ENCODE results near the gene ISG20.
"Not testable (repeated sequence)": the region's sequence is repeated elsewhere in the genome, so short reads cannot be mapped to it uniquely, and the experiment has no call there.

Gene ISG20

DNA sequence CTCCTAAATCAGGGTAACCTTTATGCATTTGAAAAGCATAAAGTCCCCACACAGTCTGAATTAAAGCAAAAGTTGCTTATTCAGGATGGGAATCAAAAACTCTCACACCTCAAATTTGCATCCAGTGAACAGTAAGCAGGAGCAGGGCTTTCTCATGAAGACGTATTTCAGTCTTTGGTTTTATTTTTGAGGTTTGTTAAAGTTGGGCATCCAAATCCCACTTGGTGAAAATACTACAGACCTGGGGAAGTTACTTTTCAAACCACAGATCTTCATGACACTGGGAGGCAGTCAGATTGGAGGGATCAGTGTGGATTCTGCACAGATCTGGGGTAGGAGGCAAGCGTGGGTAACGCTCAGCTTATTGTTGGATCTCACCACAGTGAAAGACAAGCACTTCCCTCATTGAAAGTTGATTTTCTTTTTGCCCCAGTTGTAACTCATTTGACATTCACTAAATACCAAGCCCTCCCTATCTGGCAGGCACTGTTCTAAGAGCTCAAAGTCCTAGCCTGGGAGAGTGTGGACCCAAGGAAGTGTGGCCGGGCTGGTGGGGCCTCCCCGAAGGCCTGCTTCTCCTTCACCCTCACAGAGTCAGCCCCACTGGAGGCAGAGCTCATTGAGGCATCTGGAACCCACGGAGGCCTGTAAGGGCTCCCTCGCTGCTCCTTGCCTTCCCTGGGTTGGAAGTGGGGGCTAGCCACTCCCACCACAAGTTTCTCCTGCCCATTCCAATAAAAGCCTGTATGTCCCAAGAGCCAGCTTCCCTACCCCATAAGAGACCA is 783 bp upstream of the ISG20 start:
- DNase-seq, result no peak

DNA sequence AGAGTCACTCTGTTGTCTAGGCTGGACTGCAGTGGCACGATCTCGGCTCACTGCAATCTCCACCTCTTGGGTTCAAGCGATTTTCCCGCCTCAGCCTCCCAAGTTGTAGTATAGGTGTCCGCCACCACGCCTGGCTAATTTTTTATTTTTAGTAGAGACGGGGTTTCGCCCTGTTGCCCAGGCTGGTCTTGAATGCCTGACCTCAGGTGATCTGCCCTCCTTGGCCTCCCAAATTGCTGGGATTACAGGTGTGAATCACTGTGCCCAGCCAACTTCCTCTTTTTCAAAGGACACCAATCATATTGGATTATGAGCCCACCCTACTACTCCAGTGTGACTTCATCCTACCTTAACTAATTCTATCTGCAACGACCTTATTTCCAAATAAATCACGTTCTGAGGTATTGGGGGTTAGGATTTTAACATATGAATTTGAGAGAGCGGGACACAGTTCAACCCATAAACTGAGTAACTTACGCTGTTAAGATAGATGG is 3.2 kb downstream of the ISG20 start:
- DNase-seq, result no peak

DNA sequence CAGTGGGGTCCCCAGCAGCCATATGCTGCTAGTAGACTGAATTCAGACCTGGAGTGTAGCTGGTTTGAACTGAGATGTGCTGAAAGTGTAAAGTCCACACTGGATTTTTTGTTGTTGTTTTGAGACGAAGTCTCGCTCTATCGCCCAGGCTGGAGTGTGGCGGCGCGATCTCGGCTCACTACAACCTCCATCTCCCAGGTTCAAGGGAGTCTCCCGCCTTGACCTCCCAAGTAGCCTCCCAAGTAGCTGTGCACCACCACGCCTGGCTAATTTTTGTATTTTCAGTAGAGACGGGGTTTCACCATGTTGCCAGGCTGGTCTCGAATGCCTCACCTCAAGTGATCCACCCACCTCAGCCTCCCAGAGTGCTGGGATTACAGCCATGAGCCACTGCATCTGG is 3.7 kb downstream of the ISG20 start:
- not testable (repeated sequence) for DNase-seq

DNA sequence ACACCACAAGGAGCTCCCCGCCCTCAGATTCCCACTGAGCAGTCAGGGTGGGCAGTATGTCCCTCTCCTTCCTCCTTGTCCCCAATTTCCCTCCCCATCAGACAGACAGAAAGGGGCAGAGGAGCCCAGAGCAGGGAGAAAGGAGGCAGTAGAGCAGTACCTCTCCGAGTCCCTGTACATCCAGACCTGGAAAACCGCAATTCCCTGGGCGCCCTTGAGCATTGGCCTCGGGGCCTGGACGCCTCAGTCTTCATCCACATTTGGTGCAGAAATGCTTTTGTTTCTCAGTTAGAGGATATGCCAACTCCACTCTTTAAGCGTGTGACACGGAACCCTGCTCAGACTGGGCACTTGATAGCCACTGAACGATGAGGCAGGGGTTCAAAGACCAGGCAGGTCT is 5.9 kb downstream of the ISG20 start:
- no peak for DNase-seq

DNA sequence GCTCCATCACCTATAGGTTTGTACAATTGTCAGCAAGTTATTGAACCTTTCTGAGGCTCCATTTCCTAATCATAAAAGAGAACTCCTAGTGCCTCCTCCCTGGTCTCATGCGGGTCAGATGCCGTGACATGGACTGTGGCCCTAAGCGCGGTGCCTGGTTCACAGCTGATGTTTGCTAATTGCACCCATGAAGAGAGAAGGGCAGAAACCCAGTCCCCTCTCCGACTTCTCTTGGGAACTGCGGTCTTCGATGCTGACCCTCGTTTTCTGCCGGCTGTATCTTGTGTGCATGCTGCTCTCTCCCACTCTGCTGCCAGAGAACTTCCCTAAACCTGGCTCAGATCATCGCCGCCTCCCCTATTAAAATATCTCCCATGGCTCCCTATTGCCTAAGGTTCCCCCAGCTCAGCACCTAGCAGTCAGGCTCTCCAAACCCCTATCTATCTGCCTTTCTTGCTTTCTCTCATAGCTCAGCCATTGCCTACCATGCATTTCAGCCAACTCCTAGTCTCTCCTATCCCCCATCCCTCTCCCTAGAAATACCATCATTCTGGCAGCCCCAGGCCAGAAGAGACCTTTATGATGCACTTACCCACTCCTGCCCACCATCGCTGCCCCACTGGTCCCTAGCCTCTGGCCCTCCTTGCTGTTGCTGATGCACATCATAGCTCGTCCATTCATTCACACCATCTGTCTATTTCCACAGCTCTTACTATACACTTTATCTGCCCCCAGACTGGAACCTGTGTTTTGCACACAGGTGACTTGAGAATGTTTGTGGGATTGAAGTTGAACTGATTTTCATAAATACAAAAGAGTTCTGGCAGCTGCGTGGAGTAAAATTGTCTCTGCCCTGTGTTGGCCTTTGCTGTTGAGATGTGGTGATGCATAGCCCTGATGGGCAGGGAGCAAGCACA is 6.6 kb downstream of the ISG20 start:
- DNase-seq, result no peak

DNA sequence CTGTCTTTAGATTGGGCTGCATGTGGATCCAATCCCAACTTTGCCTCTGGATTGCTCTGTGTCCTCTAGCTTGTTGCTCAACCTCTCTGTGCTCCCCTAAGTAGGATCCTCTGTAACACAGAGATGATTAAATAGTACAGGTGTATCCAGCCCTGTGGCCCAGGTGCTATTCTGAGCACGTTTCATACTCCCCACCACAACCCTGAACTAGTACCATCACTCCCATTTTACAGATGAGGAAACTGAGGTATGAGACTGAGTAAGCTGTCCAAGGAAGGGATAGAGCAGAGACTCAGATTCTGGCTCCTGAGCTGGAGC is 7.2 kb downstream of the ISG20 start:
- DNase-seq, result no peak

DNA sequence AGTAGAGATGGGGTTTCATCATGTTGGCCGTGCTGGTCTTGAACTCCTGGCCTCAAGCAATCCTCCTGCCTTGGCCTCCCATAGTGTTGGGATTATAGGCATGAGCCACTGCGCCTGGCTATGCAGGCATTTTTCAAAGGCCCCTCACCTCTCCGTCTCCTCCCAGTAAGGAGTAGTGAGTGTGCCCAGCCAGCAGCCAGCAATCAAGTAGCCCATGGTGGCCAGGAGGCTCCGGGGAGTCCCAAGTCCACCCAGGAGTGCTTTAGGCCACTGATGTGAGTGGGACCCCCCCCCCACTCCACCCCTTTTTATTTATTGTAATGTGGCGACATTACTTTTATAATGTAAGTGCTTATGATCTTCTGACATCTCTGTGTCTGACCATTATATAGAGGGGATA is 8.1 kb downstream of the ISG20 start:
- DNase-seq, result no peak

DNA sequence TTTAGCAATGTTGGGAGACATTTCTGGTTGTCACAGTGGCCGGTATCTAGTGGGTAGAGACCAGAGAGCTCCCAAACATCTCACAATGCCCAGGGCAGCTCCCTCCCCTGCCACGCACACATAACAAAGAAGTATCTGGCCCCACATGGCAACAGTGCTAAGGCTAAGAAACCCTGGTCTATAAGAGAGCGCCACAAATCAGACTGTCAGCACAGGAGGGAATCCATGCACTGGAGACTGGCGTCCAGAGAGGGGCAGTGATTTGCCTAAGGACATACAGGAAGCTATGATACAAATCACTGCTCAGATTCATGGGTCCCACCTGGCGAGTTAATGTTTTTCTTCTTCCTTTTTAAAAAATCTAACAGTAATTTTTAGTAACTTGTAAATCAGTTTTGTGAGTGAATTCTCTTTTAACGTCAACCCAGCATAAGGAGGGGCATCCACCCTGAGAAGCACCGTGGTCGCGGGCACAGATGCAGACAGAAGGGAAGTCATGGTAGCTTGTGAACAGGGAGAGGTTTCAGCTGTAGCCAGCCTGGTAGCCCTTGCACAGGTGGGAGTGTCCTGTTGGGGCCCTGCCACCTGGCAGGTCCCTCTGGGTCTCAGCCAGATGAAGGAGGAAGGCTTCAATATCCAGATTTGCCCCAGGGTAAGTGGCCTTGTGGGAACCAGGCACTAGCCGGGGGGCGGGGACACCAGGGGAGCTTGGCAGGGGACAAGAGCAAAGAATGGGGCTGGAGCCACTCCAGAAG is 8.7 kb downstream of the ISG20 start:
- no peak for DNase-seq

DNA sequence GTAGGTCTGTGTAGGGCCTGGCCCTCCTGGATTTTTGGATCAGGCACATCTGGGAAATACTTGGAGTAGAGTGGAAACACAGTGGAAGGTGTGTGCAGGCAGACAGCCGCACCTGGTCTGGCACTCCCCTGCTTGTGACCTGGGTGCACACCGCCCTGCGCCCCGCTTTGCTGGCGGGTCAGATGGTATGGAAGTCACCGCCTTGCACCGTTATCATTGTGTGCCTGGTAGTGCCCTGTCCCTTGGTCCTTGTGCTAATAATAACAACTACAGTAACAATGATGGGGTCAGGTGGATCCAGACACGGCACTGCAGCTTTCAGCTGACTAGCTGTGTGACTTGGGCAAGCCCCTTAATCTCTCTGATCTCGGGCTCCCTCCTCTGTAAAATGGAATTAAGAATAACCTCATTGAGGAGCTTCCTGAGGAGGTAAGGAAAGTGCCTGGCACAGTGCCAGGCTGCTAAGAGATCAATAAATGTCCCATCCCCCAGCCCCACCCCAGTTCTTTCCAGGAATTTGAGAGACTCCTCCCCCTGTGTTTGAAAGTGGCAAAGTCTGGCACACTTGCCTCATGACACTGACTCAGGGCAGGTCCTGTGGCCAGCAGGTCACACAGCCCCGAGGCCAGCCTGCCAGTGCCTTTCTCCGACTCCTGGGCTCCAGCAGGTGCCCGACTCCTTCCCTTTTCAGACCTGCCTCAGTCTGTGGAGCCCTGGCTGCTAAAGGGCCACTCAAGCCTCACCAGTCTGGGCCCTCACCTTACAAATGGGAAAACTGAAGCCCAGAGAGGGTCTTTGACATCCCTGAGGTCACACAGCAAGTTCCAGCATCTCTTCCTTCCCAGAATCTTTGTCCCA is 9.8 kb downstream of the ISG20 start:
- DNase-seq, result no peak

DNA sequence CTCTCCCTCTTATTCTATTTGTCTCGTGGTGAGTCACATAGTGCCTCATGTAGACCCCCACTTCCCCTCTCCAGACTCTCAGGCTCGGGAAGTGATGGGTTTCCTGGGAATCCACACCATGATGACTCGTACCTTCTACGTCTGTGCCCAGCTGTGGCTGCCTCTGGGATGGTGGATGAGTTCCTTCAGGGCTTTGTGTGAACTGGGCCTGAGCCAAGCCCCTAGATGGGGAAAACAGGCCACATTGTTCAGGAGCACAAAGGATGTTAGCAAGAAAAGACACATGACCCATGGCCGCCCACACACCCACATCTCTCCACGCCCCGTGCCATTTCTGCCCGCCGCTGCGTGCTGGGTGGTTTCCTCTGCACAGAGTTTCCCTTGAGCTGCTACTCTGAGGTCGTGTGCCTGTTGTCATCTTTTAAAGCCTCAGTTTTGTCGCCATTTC is 10.5 kb downstream of the ISG20 start:
- no peak for DNase-seq

DNA sequence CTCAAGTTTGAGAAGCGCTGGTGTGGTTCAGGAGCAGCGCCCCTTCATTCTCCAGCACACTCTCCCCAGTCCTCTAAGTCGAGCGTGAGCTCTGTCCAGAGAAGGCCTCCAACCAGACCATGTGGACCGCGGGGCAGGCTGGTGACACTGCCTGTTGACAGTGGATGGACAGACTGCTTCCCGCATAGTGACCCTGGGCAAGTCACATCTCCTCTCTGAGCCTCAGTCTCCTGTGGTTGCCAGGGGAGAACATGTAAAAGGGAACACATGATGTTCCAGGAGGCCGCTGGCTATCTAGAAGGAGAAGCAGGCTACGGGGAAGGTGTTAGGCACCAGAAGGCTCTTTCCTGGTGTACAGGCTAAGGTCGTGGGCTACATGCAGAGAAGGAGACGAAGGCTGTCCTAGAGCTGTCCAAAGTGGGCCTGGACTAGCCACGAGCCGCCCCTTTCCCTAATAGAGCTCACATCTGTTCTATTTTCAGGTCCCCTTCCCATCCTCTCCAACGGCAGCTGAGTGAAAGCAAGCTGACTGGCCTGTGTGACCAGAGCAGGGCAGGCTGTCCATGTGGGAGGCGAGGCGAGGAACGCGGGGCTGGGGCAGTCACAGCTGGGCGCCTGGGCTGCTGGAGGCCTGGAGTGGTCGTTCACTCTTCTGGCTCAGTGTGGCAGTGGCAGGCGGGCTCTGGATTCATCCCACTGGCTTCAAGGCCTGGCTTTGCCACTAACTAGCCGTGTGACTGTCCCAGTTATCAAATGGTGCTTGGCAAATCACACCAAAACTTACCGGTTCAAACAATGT is 11.1 kb downstream of the ISG20 start:
- no peak for DNase-seq

DNA sequence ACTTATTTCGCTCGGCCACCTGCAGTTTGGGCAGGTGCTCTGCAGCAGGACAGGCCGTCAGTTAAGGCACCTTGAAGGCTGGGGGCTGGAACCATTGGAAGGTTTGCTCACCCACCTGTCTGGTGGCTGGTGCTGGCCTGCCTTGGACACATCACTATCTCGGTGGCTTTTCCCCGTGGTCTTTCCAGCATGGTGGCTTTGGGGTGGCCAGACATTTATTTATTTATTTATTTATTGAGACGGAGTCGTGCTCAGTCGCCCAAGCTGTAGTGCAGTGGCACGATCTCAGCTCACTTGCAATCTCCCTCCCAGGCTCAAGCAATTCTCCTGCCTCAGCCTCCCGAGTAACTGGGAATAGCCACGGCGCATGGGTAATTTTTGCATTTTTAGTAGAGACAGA is 11.7 kb downstream of the ISG20 start:
- no peak for DNase-seq

DNA sequence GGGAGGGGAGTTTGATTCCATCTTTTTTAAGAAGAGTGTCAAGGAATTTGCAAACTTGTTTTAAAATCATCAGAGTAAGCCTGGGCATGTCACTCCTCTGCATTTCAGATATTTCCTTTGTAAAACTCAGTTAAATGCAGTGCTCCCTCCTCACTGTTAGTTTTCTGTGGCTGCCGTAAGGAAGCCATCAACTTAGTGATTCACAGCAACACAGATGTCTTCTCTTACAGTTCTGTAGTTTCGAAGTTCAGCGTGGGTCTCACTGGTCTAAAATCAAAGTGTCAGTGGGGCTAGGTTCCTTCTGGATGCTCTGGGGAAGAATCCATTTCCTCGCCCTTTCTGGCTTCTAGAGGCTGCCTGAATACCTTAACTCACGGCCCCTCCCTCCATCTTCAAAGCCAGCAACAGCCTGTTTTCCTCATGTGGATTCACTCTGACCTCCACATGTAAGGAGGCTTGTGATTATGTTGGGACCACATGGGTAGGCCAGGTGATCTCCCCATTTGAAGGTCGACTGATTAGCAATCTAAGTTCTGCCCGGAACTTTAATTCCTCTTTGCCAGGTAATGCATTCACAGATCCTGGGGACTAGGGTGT is 12.4 kb downstream of the ISG20 start:
- DNase-seq, result no peak

DNA sequence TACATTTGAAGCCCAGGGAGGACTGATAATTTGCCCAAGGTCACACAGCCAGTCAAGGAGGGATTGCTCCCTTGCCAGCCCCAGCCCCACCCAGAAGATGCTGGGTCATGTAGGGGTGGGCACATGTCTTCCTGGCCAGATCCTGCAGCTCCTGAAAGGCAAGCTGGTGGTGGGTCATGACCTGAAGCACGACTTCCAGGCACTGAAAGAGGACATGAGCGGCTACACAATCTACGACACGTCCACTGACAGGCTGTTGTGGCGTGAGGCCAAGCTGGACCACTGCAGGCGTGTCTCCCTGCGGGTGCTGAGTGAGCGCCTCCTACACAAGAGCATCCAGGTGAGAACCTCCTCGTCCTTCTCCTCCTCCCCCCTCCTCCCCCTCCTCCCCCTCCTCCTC is 13.2 kb downstream of the ISG20 start:
- DNase-seq, result no peak

DNA sequence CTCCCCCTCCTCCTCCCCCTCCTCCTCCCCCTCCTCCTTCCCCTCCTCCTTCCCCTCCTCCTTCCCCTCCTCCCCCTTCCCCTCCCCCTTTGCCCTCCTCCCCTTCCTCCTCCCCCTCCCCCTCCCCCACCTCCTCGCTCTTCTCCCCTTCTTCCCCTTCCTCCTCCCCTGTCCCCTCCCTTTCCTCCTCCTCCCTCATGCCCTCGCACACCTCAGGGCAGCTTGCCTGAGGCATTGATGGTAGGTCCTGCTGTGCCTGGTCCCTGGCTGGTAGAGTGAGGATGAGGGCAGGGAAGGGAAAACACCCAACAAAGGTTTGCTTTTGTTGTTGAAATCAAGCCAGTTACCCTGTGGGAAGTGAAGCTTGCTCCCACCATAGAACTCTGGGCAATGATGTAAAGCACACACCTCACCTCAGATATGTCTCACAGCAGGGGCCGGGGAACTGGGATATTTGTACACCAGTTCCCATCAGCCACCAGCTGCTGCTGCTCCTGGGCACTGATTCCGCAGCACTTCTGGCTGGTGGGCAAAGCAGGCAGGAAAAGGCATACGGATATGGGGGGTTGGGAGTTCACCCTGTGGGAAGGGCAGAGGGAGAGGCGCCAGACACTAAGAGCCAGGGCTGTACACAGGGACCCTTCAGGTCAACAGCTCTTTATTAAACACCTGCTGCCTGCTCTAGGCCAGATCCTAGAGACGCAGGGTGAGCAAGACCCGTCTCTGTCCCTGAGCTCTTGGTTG is 13.8 kb downstream of the ISG20 start:
- DNase-seq, result no peak

DNA sequence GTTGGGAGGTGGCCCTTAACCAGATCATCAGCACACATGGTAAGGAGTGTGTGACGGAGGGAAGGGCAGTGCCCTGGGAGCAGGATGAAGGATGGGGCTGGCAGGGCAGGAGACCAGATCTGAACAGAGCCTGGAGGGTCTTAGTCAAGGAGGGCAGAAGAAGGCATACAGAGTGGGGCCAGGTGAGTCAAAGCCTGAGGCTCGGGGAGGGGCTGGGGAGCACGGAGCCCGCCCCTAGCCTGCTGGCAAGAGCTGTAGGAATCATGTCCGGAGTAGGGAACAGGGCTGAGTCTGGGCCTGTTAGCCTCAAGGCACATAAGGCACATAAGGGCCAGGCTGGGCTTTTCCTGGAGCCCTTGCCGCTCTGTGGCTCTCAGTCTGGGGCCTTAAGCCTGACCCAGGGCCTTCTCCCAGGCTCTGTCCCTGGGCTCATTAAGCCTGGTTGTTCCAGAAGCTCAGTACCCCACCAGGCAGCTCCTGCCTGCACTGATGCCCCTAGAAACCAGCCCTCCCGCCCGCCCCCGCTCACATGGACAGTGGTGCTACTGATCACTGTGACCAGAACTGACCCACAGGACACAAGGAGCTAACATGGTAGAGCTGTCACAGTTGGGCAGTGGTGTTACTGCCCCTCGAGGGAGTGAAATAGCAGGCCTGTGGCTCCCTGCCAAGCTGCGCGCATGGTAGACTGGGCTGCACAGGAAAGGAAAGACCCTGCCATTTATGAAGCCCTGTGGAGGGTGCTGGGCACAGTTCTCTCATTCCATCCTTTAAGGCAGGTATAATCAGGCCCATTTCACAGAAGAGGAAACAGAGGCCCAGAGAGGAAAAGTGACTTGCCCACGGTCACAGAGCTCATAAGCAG is 14.6 kb downstream of the ISG20 start:
- no peak for DNase-seq

DNA sequence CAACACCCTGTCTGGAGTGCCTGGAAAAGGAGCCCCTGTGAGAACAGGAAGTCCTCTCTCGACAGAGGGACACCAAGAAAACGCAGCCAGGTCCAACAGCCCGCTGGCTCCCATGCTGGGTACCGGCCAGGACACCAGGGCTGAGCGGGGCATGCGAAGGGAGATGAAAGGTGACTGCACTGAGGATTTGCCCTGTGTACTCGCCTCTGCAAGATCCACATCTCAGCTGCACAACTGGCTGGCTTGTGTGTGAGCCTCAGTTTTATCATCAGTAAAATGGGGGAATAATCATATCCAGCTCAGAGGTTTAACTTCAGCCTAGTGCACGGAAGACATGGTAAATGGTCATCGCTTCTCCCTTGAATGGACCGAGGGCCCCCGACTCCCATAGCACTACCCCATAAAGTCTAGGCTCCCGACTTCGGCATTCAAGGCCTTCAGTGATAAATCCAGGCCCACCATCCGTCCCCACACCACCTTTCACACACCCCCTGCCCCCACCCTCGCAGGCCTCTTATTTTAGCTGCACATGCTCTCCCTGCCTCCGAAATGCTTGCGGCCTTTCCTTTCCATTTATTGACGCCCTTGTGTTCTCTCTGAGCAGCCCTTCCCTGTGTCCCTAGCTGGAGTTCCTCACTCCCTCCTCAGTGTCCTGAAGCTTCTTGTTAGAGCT is 15.8 kb downstream of the ISG20 start:
- DNase-seq, result no peak

DNA sequence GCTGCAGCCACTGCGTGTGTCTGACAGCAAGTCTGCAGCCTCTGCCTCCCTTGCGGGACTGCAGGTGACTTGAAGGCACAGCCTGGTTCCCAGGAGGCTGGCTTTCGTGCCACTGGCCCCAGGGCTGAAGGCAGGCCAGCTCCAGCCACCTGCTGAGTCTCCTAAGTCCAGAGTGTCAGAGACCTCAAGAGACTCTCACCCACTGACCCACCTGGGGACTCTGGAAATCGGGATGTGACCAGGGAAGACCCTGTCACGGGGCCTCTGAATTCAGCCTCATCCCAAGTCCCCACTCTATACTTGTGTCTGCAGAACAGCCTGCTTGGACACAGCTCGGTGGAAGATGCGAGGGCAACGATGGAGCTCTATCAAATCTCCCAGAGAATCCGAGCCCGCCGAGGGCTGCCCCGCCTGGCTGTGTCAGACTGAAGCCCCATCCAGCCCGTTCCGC is 16.3 kb downstream of the ISG20 start:
- DNase-seq, result no peak

All from NCI-H524 treated with DMSO at 0.1 percent for 48 hours (cell line).